OCI-LY7 (cell line): ENCODE results near the gene TCF23. TPM values are rescaled to one million over a fixed set of nuclear protein-coding genes. Genes with fewer than 3 reads are reported as not detected.

Experiments
- BruUV-seq: library from RNA; stranded (reverse); fragments of 400-500 nt; replicated peaks from 2 replicates; lab custom pipeline; 2021; lab: Mats Ljungman, UMichigan
- CTCF ChIA-PET: fragments of 300-600 bp; sonication (Branson Sonifier 250); formaldehyde crosslinking; loops from one replicate; lab custom pipeline; 2022; ENCODE audit warnings: antibody characterized with exemption; ENCODE audit not compliant: unreplicated experiment; lab: Charles Lee
- POLR2A ChIA-PET: fragments of 300-600 bp; sonication (Branson Sonifier 250); formaldehyde crosslinking; loops from one replicate; lab custom pipeline; 2022; ENCODE audit warnings: antibody characterized with exemption; lab: Charles Lee
- DNase-seq: peaks from one replicate; pipeline ENCODE4 v3.0.0-alpha.2; 2015; ENCODE audit warnings: low spot score
- H2AFZ ChIP-seq: fragments of 200-600 bp; sonication (generic), shearing (Covaris generic); 2 replicates; pipeline ENCODE4 v1.6.1; 2014; ENCODE audit warnings: mild to moderate bottlenecking, antibody characterized with exemption, low read length, moderate library complexity
- H3K27ac ChIP-seq: fragments of 200-600 bp; sonication (generic); 2 replicates; pipeline ENCODE4 v1.5.1; 2014; ENCODE audit warnings: mixed run types, low read depth, mild to moderate bottlenecking, moderate library complexity, low read length, inconsistent platforms; ENCODE audit not compliant: poor library complexity, severe bottlenecking
- H3K36me3 ChIP-seq: fragments of 200-600 bp; sonication (generic); 2 replicates; pipeline ENCODE4 v1.6.1; 2014; ENCODE audit warnings: mild to moderate bottlenecking, antibody characterized with exemption, low read length, moderate library complexity, mixed read lengths; ENCODE audit not compliant: insufficient read depth
- H3K4me1 ChIP-seq: fragments of 200-600 bp; sonication (generic); 2 replicates; pipeline ENCODE4 v1.5.1; 2014; ENCODE audit warnings: mild to moderate bottlenecking, low read length; ENCODE audit not compliant: insufficient read depth, poor library complexity, severe bottlenecking
- H3K4me2 ChIP-seq: fragments of 200-600 bp; sonication (generic); 2 replicates; pipeline ENCODE4 v1.6.1; 2014; ENCODE audit warnings: mild to moderate bottlenecking, low read length
- H3K4me3 ChIP-seq: fragments of 200-600 bp; sonication (generic); 2 replicates; pipeline ENCODE4 v1.5.1; 2014; ENCODE audit warnings: mild to moderate bottlenecking, low read depth, low read length; ENCODE audit not compliant: poor library complexity, severe bottlenecking
- H3K79me2 ChIP-seq: fragments of 200-600 bp; sonication (generic); 2 replicates; pipeline ENCODE4 v1.6.1; 2016; ENCODE audit warnings: low read depth, mild to moderate bottlenecking, low read length, moderate library complexity, mixed read lengths; ENCODE audit not compliant: insufficient read depth
- H3K9me2 ChIP-seq: fragments of 200-600 bp; sonication (generic); 2 replicates; pipeline ENCODE4 v1.6.1; 2016; ENCODE audit warnings: mild to moderate bottlenecking, low read length, mixed read lengths; ENCODE audit not compliant: insufficient read depth
- H3K9me3 ChIP-seq: fragments of 200-600 bp; sonication (generic); 2 replicates; pipeline ENCODE4 v1.6.1; 2014; ENCODE audit warnings: mild to moderate bottlenecking, mixed run types, low read length, mixed read lengths
- H4K20me1 ChIP-seq: fragments of 200-600 bp; sonication (generic); 2 replicates; pipeline ENCODE4 v1.6.1; 2014; ENCODE audit warnings: mild to moderate bottlenecking, antibody characterized with exemption, low read length, moderate library complexity, mixed read lengths; ENCODE audit not compliant: insufficient read depth
- CTCF ChIP-seq: fragments of 200-600 bp; sonication (generic); conservative IDR thresholded peaks from 2 replicates; pipeline ENCODE4 v1.5.1; 2014; ENCODE audit warnings: mild to moderate bottlenecking, antibody characterized with exemption, low read length, moderate library complexity, mixed read lengths
- EZH2phosphoT487 ChIP-seq: fragments of 200-600 bp; sonication (generic); IDR thresholded peaks from 2 replicates; pipeline ENCODE4 v1.6.1; 2018; ENCODE audit warnings: low read depth, borderline replicate concordance, mild to moderate bottlenecking, mixed run types, antibody characterized with exemption, low read length, moderate library complexity, mixed read lengths
- intact Hi-C: fragments of 100-400 bp; cut with micrococcal nuclease; formaldehyde crosslinking; loops from one replicate; pipeline ENCODE4 v1.10.0; 2022; ENCODE audit not compliant: unreplicated experiment
- total RNA-seq, 2 experiments: library from RNA; depleted of rRNA in 1 of 2; stranded (reverse); fragments of >200 nt in 1 of 2; shearing (Covaris generic) in 1 of 2; gene quantifications; 2 replicates each; pipeline ENCODE4 v1.2.3, GENCODE V29; 2014 to 2022

Gene TCF23
- total RNA-seq, 2 experiments from 2014 or later = 0.25 TPM; not detected in 1

GRCh38 chr2:27147935-27148334 is 869 bp upstream of the TCF23 start:
- intact Hi-C loops = no loop called here
- H3K79me2 ChIP-seq = no peaks in the 10 kb centered on the region
- POLR2A ChIA-PET = no interaction called here
- no TSS peak for BruUV-seq
- no peak for DNase-seq
- no peaks in the 10 kb centered on the region for H3K36me3 ChIP-seq
- H2AFZ ChIP-seq = no peak overlapping the region
- no peak overlapping the region for H3K4me2 ChIP-seq
- CTCF ChIA-PET = no interaction called here
- H3K9me2 ChIP-seq = no peaks in the 10 kb centered on the region
- H3K27ac ChIP-seq = no peak overlapping the region
- no peak overlapping the region for H3K4me3 ChIP-seq
- H3K4me1 ChIP-seq = peaks cover 16% of the 10 kb centered on the region
- TF ChIP-seq CTCF (no peak), EZH2phosphoT487 (no peak)
- peaks cover 7% of the 10 kb centered on the region; the same call in 1 of the 2 replicates for H3K9me3 ChIP-seq
- no peaks in the 10 kb centered on the region for H4K20me1 ChIP-seq

- Histone ChIP-seq H3K79me2 (no peaks in the 10 kb centered on the region), H2AFZ (no peak overlapping the region), H3K36me3 (no peaks in the 10 kb centered on the region), H3K4me3 (no peak overlapping the region), H3K9me2 (no peaks in the 10 kb centered on the region), H3K4me2 (no peak overlapping the region), H3K27ac (no peak overlapping the region), H4K20me1 (no peaks in the 10 kb centered on the region), H3K4me1 (peaks cover 26% of the 10 kb centered on the region), H3K9me3 (no peaks in the 10 kb centered on the region)
- BruUV-seq = no TSS peak
- no peak for DNase-seq
- CTCF ChIA-PET = no interaction called here
- POLR2A ChIA-PET = interaction anchor here (1.6 kb wide), 1 partner anchor 11 kb away, joined by 4 read pairs; no protein-coding TSS in a partner anchor
- intact Hi-C loops = no loop called here
- TF ChIP-seq EZH2phosphoT487 (no peak), CTCF (no peak)
These were observed 984 bp downstream of the TCF23 start for GRCh38 chr2:27149570-27150405.
